Measurements from ENCODE around the gene MLC1. TPM values are rescaled to one million over a fixed set of nuclear protein-coding genes. Genes with fewer than 3 reads are reported as not detected.

The MLC1 gene
- total and polyA plus RNA-seq, 2 donors (not counting 1 experiment from before 2014, with no cell fraction given) = 0.34 TPM; not detected in 1

- Mint-ChIP-seq H3K4me3 (no peak overlapping the region), H3K9me3 (ENCODE audit: insufficient read depth) (peaks cover 3% of the 10 kb centered on the region), H3K4me1 (peaks cover 3% of the 10 kb centered on the region), H3K27ac (no peak overlapping the region), H3K27me3 (peaks cover 19% of the 10 kb centered on the region)
- 89% methylated on average over 11 of the region's 11 CpGs for WGBS (ENCODE audit: insufficient coverage)
- Histone ChIP-seq H2AFZ (ENCODE audit: insufficient read depth, low read depth, low read length, poor library complexity, severe bottlenecking) (no peak overlapping the region), H3K4me1 (ENCODE audit: control insufficient read depth in 2 of 2, insufficient read depth in 2 of 2, low read length in 2 of 2) (no peaks in the 10 kb centered on the region), H3K27ac (ENCODE audit: low read length in 2 of 2) (no peak overlapping the region), H3K79me2 (ENCODE audit: control insufficient read depth, insufficient read depth, low read length) (no peaks in the 10 kb centered on the region), H4K20me1 (ENCODE audit: control insufficient read depth, insufficient read depth, low read length, poor library complexity, severe bottlenecking) (no peaks in the 10 kb centered on the region), H3K4me3 (ENCODE audit: control extremely low read depth in 1 of 5, extremely low read depth in 1 of 5, insufficient read depth in 1 of 5, low read depth in 2 of 5, low read length in 4 of 5) (no peak overlapping the region), H3K36me3 (replicated peaks in 1 of 2; ENCODE audit: control extremely low read depth in 1 of 2, control insufficient read depth in 1 of 2, extremely low read depth in 1 of 2, insufficient read depth in 2 of 2, low read length in 1 of 2) (no peaks in the 10 kb centered on the region), H3K9ac (ENCODE audit: low read length) (no peak overlapping the region), H3K4me2 (replicated peaks; ENCODE audit: low read depth, low read length, poor library complexity, severe bottlenecking) (no peak overlapping the region), H3K27me3 (replicated peaks in 1 of 4; ENCODE audit: control extremely low read depth in 1 of 4, control insufficient read depth in 3 of 4, insufficient read depth in 4 of 4, low read length in 3 of 4) (peaks cover 0 to 27% (median 4%) of the 10 kb centered on the region in 4 experiments), H3K9me3 (ENCODE audit: control extremely low read depth in 1 of 3, control insufficient read depth in 2 of 3, insufficient read depth in 1 of 3, low read length in 2 of 3) (peaks cover 0 to 37% (median 15%) of the 10 kb centered on the region in 3 donors)
- ATAC-seq (ENCODE audit: low read depth) (no peak), DNase-seq (no peak)
- TF ChIP-seq EZH2 (IDR thresholded peaks at IDR 0.05; ENCODE audit: borderline replicate concordance, insufficient read depth, low read depth, low read length, poor library complexity, severe bottlenecking) (no peak), CTCF (IDR thresholded peaks at IDR 0.05) (no peak)
- ChIA-PET CTCF (no interaction called here), POLR2A (no interaction called here)
- intact Hi-C loops (cut with micrococcal nuclease) = no loop called here
Observed at GRCh38 chr22:50089231-50089630, 4.0 kb upstream of the MLC1 start.

- no peak overlapping the region for H3K4me2 ChIP-seq (replicated peaks; ENCODE audit: low read depth, low read length, poor library complexity, severe bottlenecking)
- no peaks in the 10 kb centered on the region for H3K4me1 ChIP-seq (ENCODE audit: control insufficient read depth in 2 of 2, insufficient read depth in 2 of 2, low read length in 2 of 2)
- Mint-ChIP-seq H3K9me3 (ENCODE audit: insufficient read depth) (peaks cover 3% of the 10 kb centered on the region), H3K27me3 (peaks cover 19% of the 10 kb centered on the region), H3K27ac (no peak overlapping the region), H3K4me1 (peaks cover 3% of the 10 kb centered on the region), H3K4me3 (no peak overlapping the region)
- no peak overlapping the region for H3K27ac ChIP-seq (ENCODE audit: low read length in 2 of 2)
- ChIA-PET CTCF (no interaction called here), POLR2A (no interaction called here)
- H3K27me3 ChIP-seq (replicated peaks in 1 of 4; ENCODE audit: control extremely low read depth in 1 of 4, control insufficient read depth in 3 of 4, insufficient read depth in 4 of 4, low read length in 3 of 4) = peaks cover 0 to 31% (median 8%) of the 10 kb centered on the region in 4 experiments
- ATAC-seq (ENCODE audit: low read depth) (no peak), DNase-seq (no peak)
- peaks cover 0 to 38% (median 15%) of the 10 kb centered on the region in 3 donors for H3K9me3 ChIP-seq (ENCODE audit: control extremely low read depth in 1 of 3, control insufficient read depth in 2 of 3, insufficient read depth in 1 of 3, low read length in 2 of 3)
- no peak overlapping the region for H3K9ac ChIP-seq (ENCODE audit: low read length)
- WGBS (ENCODE audit: insufficient coverage) = 95% methylated on average over 4 of the region's 12 CpGs
- H3K36me3 ChIP-seq (replicated peaks in 1 of 2; ENCODE audit: control extremely low read depth in 1 of 2, control insufficient read depth in 1 of 2, extremely low read depth in 1 of 2, insufficient read depth in 2 of 2, low read length in 1 of 2) = no peaks in the 10 kb centered on the region
- H3K4me3 ChIP-seq (ENCODE audit: control extremely low read depth in 1 of 5, extremely low read depth in 1 of 5, insufficient read depth in 1 of 5, low read depth in 2 of 5, low read length in 4 of 5) = no peak overlapping the region
- H4K20me1 ChIP-seq (ENCODE audit: control insufficient read depth, insufficient read depth, low read length, poor library complexity, severe bottlenecking) = no peaks in the 10 kb centered on the region
- TF ChIP-seq CTCF (IDR thresholded peaks at IDR 0.05) = no peak
- no peak for TF ChIP-seq EZH2 (IDR thresholded peaks at IDR 0.05; ENCODE audit: borderline replicate concordance, insufficient read depth, low read depth, low read length, poor library complexity, severe bottlenecking)
- no peak overlapping the region for H2AFZ ChIP-seq (ENCODE audit: insufficient read depth, low read depth, low read length, poor library complexity, severe bottlenecking)
- H3K79me2 ChIP-seq (ENCODE audit: control insufficient read depth, insufficient read depth, low read length) = no peaks in the 10 kb centered on the region
- intact Hi-C loops (cut with micrococcal nuclease) = no loop called here
Observed at GRCh38 chr22:50088096-50088495, 2.9 kb upstream of the MLC1 start.
